Neural progenitor cell (in vitro differentiated cells): Measurements from ENCODE around the gene RBP7. TPM values are rescaled to one million over a fixed set of nuclear protein-coding genes. Genes with fewer than 3 reads are reported as not detected.

Experiments
- DNase-seq: peaks from one replicate; pipeline ENCODE4 v3.0.0-alpha.2; 2016; ENCODE audit warnings: low spot score
- H2AFZ ChIP-seq: fragments of 200-600 bp; sonication (generic); replicated peaks from 2 replicates; pipeline ENCODE4 v1.6.1; 2016; ENCODE audit warnings: antibody characterized with exemption
- H3F3A ChIP-seq: fragments of 200-600 bp; sonication (generic); 2 replicates; pipeline ENCODE4 v1.6.1; 2016; ENCODE audit warnings: antibody characterized with exemption, low read depth
- H3K27ac ChIP-seq: fragments of 200-600 bp; sonication (generic); 2 replicates; pipeline ENCODE4 v1.5.1; 2016; ENCODE audit warnings: mild to moderate bottlenecking
- H3K27me3 ChIP-seq: fragments of 200-600 bp; sonication (generic); 2 replicates; pipeline ENCODE4 v1.6.1; 2016; ENCODE audit warnings: mild to moderate bottlenecking, moderate library complexity
- H3K36me3 ChIP-seq: fragments of 200-600 bp; sonication (generic); 2 replicates; pipeline ENCODE4 v1.5.1; 2016
- H3K4me1 ChIP-seq: fragments of 200-600 bp; sonication (generic); 2 replicates; pipeline ENCODE4 v1.6.1; 2016; ENCODE audit warnings: mixed run types
- H3K4me2 ChIP-seq: fragments of 200-600 bp; sonication (generic); 2 replicates; pipeline ENCODE4 v1.6.1; 2016
- H3K4me3 ChIP-seq: fragments of 200-600 bp; sonication (generic); 2 replicates; pipeline ENCODE4 v1.5.1; 2016
- H3K79me2 ChIP-seq: fragments of 200-600 bp; sonication (generic); 2 replicates; pipeline ENCODE4 v1.6.1; 2016; ENCODE audit warnings: low read depth
- H3K9ac ChIP-seq: fragments of 200-600 bp; sonication (generic); 2 replicates; pipeline ENCODE4 v1.6.1; 2016
- H3K9me3 ChIP-seq: fragments of 200-600 bp; sonication (generic); 2 replicates; pipeline ENCODE4 v1.5.1; 2016; ENCODE audit warnings: low read depth
- H4K20me1 ChIP-seq: fragments of 200-600 bp; sonication (generic); 2 replicates; pipeline ENCODE4 v1.6.1; 2016; ENCODE audit warnings: low read depth
- H3K27ac Mint-ChIP-seq: 3 replicates; pipeline ENCODE4 v1.8.0; 2021; ENCODE audit warnings: mixed read lengths
- H3K27me3 Mint-ChIP-seq: 2 replicates; pipeline ENCODE4 v1.8.0; 2022; ENCODE audit warnings: low read depth, mild to moderate bottlenecking, inconsistent platforms, moderate library complexity, mixed read lengths; ENCODE audit not compliant: insufficient read depth
- H3K36me3 Mint-ChIP-seq: 3 replicates; pipeline ENCODE4 v1.8.0; 2021; ENCODE audit warnings: mixed read lengths
- H3K4me1 Mint-ChIP-seq: 3 replicates; pipeline ENCODE4 v1.8.0; 2021; ENCODE audit warnings: mixed read lengths
- H3K4me3 Mint-ChIP-seq: 3 replicates; pipeline ENCODE4 v1.8.0; 2021; ENCODE audit warnings: mild to moderate bottlenecking, moderate library complexity, mixed read lengths
- H3K9me3 Mint-ChIP-seq: 3 replicates; pipeline ENCODE4 v1.8.0; 2020; ENCODE audit warnings: mixed read lengths
- CTCF ChIP-seq: fragments of 200-600 bp; sonication (generic); IDR thresholded peaks from 2 replicates; pipeline ENCODE4 v1.5.1; 2017; ENCODE audit warnings: antibody characterized with exemption, mild to moderate bottlenecking
- EZH2 ChIP-seq: fragments of 200-600 bp; sonication (generic); IDR thresholded peaks from 2 replicates; pipeline ENCODE4 v1.6.1; 2017; ENCODE audit warnings: antibody characterized with exemption, mild to moderate bottlenecking, moderate library complexity
- EZH2phosphoT487 ChIP-seq: fragments of 200-600 bp; sonication (generic); IDR thresholded peaks from 2 replicates; pipeline ENCODE4 v1.6.1; 2017; ENCODE audit warnings: antibody characterized with exemption
- total RNA-seq: library from RNA; depleted of rRNA; stranded (reverse); fragments of >200 nt; gene quantifications from 2 replicates; pipeline ENCODE4 v1.2.3, GENCODE V29; 2015; ENCODE audit warnings: low replicate concordance

Gene RBP7
- total RNA-seq, 1 donor from 2014 or later: not detected

- H4K20me1 ChIP-seq: peaks cover 2% of the 10 kb centered on the region
- H3K27ac Mint-ChIP-seq: peak overlapping the region; percentile 69
- H3K79me2 ChIP-seq: no peaks in the 10 kb centered on the region
- peak overlapping the region; percentile 21 for H3K27ac ChIP-seq
- no peak overlapping the region for H3K4me3 Mint-ChIP-seq
- H3K36me3 ChIP-seq: no peaks in the 10 kb centered on the region
- no peak overlapping the region for H3K9ac ChIP-seq
- peaks cover 3% of the 10 kb centered on the region for H3K27me3 Mint-ChIP-seq
- peaks cover 2% of the 10 kb centered on the region for H3K36me3 Mint-ChIP-seq
- no peak overlapping the region for H3K4me3 ChIP-seq
- peak overlapping the region; percentile 56 for H3K4me2 ChIP-seq
- no peaks in the 10 kb centered on the region for H3K27me3 ChIP-seq
- no peaks in the 10 kb centered on the region for H3K9me3 ChIP-seq
- H3K9me3 Mint-ChIP-seq: no peaks in the 10 kb centered on the region
- H3F3A ChIP-seq: peaks cover 11% of the 10 kb centered on the region
- H3K4me1 Mint-ChIP-seq: peaks cover 9% of the 10 kb centered on the region
- H2AFZ ChIP-seq: peak overlapping the region; percentile 48
- TF ChIP-seq EZH2phosphoT487: no peak
- peak; percentile 58 for DNase-seq
- peaks cover 7% of the 10 kb centered on the region for H3K4me1 ChIP-seq
Measured at GRCh38 chr1:9960706-9961562, 36.1 kb upstream of the RBP7 start.

GRCh38 chr1:9984253-9984652 lies 12.8 kb upstream of the RBP7 start:
- no peak overlapping the region for H3K4me2 ChIP-seq
- Mint-ChIP-seq H3K4me1 (no peaks in the 10 kb centered on the region), H3K27ac (no peak overlapping the region), H3K4me3 (no peak overlapping the region), H3K36me3 (peaks cover 11% of the 10 kb centered on the region), H3K27me3 (no peaks in the 10 kb centered on the region), H3K9me3 (no peaks in the 10 kb centered on the region)
- H3F3A ChIP-seq: no peaks in the 10 kb centered on the region
- DNase-seq: no peak
- H3K79me2 ChIP-seq: no peaks in the 10 kb centered on the region
- H3K4me1 ChIP-seq: no peaks in the 10 kb centered on the region
- TF ChIP-seq EZH2phosphoT487 (no peak), CTCF (no peak), EZH2 (no peak)
- no peaks in the 10 kb centered on the region for H3K9me3 ChIP-seq
- no peaks in the 10 kb centered on the region for H3K27me3 ChIP-seq
- no peak overlapping the region for H3K27ac ChIP-seq
- H3K9ac ChIP-seq: no peak overlapping the region
- no peak overlapping the region for H3K4me3 ChIP-seq
- no peaks in the 10 kb centered on the region for H3K36me3 ChIP-seq
- H4K20me1 ChIP-seq: no peaks in the 10 kb centered on the region
- no peak overlapping the region for H2AFZ ChIP-seq

- H3K27ac ChIP-seq: no peak overlapping the region
- no peaks in the 10 kb centered on the region for H3K9me3 Mint-ChIP-seq
- no peak for DNase-seq
- no peaks in the 10 kb centered on the region for H3K79me2 ChIP-seq
- no peak overlapping the region for H2AFZ ChIP-seq
- no peaks in the 10 kb centered on the region for H3F3A ChIP-seq
- H4K20me1 ChIP-seq: no peaks in the 10 kb centered on the region
- TF ChIP-seq CTCF (no peak), EZH2phosphoT487 (no peak), EZH2 (no peak)
- no peak overlapping the region for H3K27ac Mint-ChIP-seq
- no peaks in the 10 kb centered on the region for H3K4me1 ChIP-seq
- no peaks in the 10 kb centered on the region for H3K4me1 Mint-ChIP-seq
- peaks cover 11% of the 10 kb centered on the region for H3K36me3 Mint-ChIP-seq
- H3K36me3 ChIP-seq: no peaks in the 10 kb centered on the region
- H3K4me3 Mint-ChIP-seq: no peak overlapping the region
- H3K27me3 ChIP-seq: no peaks in the 10 kb centered on the region
- H3K4me3 ChIP-seq: no peak overlapping the region
- no peak overlapping the region for H3K9ac ChIP-seq
- no peaks in the 10 kb centered on the region for H3K9me3 ChIP-seq
- H3K27me3 Mint-ChIP-seq: no peaks in the 10 kb centered on the region
- H3K4me2 ChIP-seq: no peak overlapping the region
Measured at GRCh38 chr1:9985001-9985400, 12.0 kb upstream of the RBP7 start.

GRCh38 chr1:9989773-9990172 lies 7.3 kb upstream of the RBP7 start:
- H3K4me1 ChIP-seq: no peaks in the 10 kb centered on the region
- DNase-seq: no peak
- no peak overlapping the region for H3K4me2 ChIP-seq
- H4K20me1 ChIP-seq: no peaks in the 10 kb centered on the region
- Mint-ChIP-seq H3K27ac (no peak overlapping the region), H3K4me3 (no peak overlapping the region), H3K36me3 (no peaks in the 10 kb centered on the region), H3K4me1 (no peaks in the 10 kb centered on the region), H3K27me3 (peaks cover 4% of the 10 kb centered on the region), H3K9me3 (no peaks in the 10 kb centered on the region)
- no peak overlapping the region for H2AFZ ChIP-seq
- H3K36me3 ChIP-seq: no peaks in the 10 kb centered on the region
- H3K4me3 ChIP-seq: no peak overlapping the region
- TF ChIP-seq EZH2phosphoT487 (no peak), CTCF (no peak), EZH2 (no peak)
- H3K27ac ChIP-seq: no peak overlapping the region
- no peaks in the 10 kb centered on the region for H3K9me3 ChIP-seq
- H3K27me3 ChIP-seq: peaks cover under 1% of the 10 kb centered on the region
- no peaks in the 10 kb centered on the region for H3F3A ChIP-seq
- H3K9ac ChIP-seq: no peak overlapping the region
- no peaks in the 10 kb centered on the region for H3K79me2 ChIP-seq
